Measurements from ENCODE around the gene GPR15LG. TPM values are rescaled to one million over a fixed set of nuclear protein-coding genes. Genes with fewer than 3 reads are reported as not detected.

Gene GPR15LG
- total RNA-seq, 1 experiment from 2014 or later = not detected

DNA sequence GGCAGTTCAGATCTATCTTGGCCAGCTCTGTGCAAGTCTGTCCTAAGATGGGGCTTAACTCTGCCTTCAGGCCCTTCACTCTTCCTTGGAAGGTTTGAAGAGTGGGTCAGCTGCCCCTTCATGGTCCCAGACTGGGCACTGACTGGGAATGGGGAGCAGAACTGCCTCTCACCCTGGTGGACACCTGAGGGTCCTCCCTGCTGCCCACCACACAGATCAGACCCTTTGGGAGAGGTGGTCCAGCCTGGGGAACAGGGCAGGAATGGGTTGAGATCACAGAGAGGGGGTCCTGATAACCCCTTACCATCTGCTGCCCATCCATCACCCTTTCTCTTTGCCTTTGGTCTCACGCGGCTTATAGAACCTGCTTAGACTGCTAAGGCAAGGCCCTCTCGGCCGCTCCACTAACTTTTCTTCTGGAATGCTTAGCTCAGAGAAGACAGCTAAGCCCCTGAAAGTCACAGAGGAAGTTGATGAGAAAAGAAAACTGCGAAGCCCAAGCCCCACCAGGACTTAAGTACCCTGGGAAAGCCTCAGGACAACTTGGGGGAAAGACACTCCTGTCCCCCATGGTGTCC is 20.3 kb downstream of the GPR15LG start:
- no peak overlapping the region for H3K27ac Mint-ChIP-seq (ENCODE audit: unreplicated experiment)
- intact Hi-C loops (cut with micrococcal nuclease; ENCODE audit: unreplicated experiment) = no loop called here
- H3K27me3 Mint-ChIP-seq (ENCODE audit: insufficient read depth, unreplicated experiment) = peaks cover 39% of the 10 kb centered on the region
- no peaks in the 10 kb centered on the region for H3K9me3 ChIP-seq
- H3K36me3 ChIP-seq (ENCODE audit: control insufficient read depth, insufficient read depth, low read length) = no peaks in the 10 kb centered on the region
- peak overlapping the region; percentile 31 for H3K4me3 ChIP-seq (ENCODE audit: low read depth, low read length)
- peaks cover 10% of the 10 kb centered on the region for H3K27me3 ChIP-seq (replicated peaks; ENCODE audit: control insufficient read depth, insufficient read depth, low read length)
- BruUV-seq (replicated peaks) = no TSS peak
- no peak for DNase-seq
- H3K4me3 Mint-ChIP-seq (ENCODE audit: unreplicated experiment) = peak overlapping the region; percentile 62
- H3K9me3 Mint-ChIP-seq (ENCODE audit: unreplicated experiment) = no peaks in the 10 kb centered on the region
- TF ChIP-seq CTCF (IDR thresholded peaks at IDR 0.05; ENCODE audit: insufficient read depth in 1 of 2, low read depth in 1 of 2, low read length in 1 of 2, severe bottlenecking in 1 of 2, unreplicated experiment in 1 of 2) = no peak
- POLR2A ChIA-PET = no interaction called here
- CTCF ChIA-PET = interaction anchor here (0.6 kb wide), 1 partner anchor 9 kb away, joined by 3 read pairs; no protein-coding TSS in a partner anchor
- no peaks in the 10 kb centered on the region for H3K4me1 Mint-ChIP-seq (ENCODE audit: low read depth, unreplicated experiment)
- H3K4me1 ChIP-seq = no peaks in the 10 kb centered on the region
- H3K36me3 Mint-ChIP-seq (ENCODE audit: insufficient read depth, unreplicated experiment) = no peaks in the 10 kb centered on the region

DNA sequence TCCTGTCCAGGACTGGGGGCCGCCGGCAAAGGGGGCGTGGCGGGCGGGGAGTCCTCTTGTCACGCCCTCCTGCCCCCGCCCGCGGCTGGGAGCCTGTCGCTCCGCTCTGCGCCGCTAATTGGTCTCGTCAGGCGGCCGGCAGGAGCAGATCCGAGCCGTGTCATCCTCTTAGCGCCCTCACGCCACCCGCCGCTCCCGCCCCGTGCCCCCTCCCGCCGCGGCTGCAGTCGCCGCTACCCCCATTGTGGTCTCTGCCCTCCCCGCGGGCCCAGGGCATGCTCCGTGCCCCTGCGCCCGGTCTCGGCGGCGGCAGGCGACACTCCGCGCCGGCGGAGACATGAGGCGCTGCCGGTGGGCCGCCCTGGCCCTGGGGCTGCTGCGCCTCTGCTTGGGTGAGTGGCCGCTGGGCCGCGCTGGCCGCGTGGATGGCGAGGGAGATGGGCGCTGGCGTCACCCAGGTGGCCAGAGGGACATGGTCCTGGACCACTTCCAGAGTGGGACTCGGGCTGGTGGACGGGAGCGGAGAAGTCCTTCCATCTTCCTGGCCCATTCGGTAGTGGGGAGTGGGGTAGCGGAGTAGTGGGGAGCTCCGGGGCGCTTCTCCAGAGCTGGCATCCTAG is 20.9 kb downstream of the GPR15LG start, which contains the start of gene CDHR1:
Gene CDHR1, plus strand, starts transcription at position 114 of the 620 bp plus-strand sequence. Its CDS starts 224 bp downstream, at position 338.
- no peak for TF ChIP-seq CTCF (IDR thresholded peaks at IDR 0.05; ENCODE audit: insufficient read depth in 1 of 2, low read depth in 1 of 2, low read length in 1 of 2, severe bottlenecking in 1 of 2, unreplicated experiment in 1 of 2)
- H3K27me3 ChIP-seq (replicated peaks; ENCODE audit: control insufficient read depth, insufficient read depth, low read length) = peaks cover 10% of the 10 kb centered on the region
- intact Hi-C loops (cut with micrococcal nuclease; ENCODE audit: unreplicated experiment) = no loop called here
- peak; percentile 25 to 41 for DNase-seq
- no peaks in the 10 kb centered on the region for H3K4me1 Mint-ChIP-seq (ENCODE audit: low read depth, unreplicated experiment)
- H3K4me3 ChIP-seq (ENCODE audit: low read depth, low read length) = peak within 1 kb of the TSS; percentile 31
- no peak within 1 kb of the TSS for H3K27ac Mint-ChIP-seq (ENCODE audit: unreplicated experiment)
- no TSS peak for BruUV-seq (replicated peaks)
- no peaks in the 10 kb centered on the region for H3K36me3 ChIP-seq (ENCODE audit: control insufficient read depth, insufficient read depth, low read length)
- H3K4me1 ChIP-seq = no peaks in the 10 kb centered on the region
- H3K4me3 Mint-ChIP-seq (ENCODE audit: unreplicated experiment) = peak within 1 kb of the TSS; percentile 62
- H3K9me3 Mint-ChIP-seq (ENCODE audit: unreplicated experiment) = no peaks in the 10 kb centered on the region
- POLR2A ChIA-PET = no interaction called here
- peaks cover 39% of the 10 kb centered on the region for H3K27me3 Mint-ChIP-seq (ENCODE audit: insufficient read depth, unreplicated experiment)
- no peaks in the 10 kb centered on the region for H3K9me3 ChIP-seq
- CTCF ChIA-PET = no interaction called here
- no peaks in the 10 kb centered on the region for H3K36me3 Mint-ChIP-seq (ENCODE audit: insufficient read depth, unreplicated experiment)

- intact Hi-C loops (cut with micrococcal nuclease; ENCODE audit: unreplicated experiment) = no loop called here
- no peak overlapping the region for H3K4me3 ChIP-seq (ENCODE audit: low read depth, low read length)
- POLR2A ChIA-PET = no interaction called here
- H3K27ac Mint-ChIP-seq (ENCODE audit: unreplicated experiment) = no peak overlapping the region
- DNase-seq = peak in 1 of 2 experiments; percentile 26
- H3K9me3 ChIP-seq = no peaks in the 10 kb centered on the region
- BruUV-seq (replicated peaks) = no TSS peak
- H3K9me3 Mint-ChIP-seq (ENCODE audit: unreplicated experiment) = no peaks in the 10 kb centered on the region
- CTCF ChIA-PET = no interaction called here
- H3K27me3 ChIP-seq (replicated peaks; ENCODE audit: control insufficient read depth, insufficient read depth, low read length) = peaks cover 10% of the 10 kb centered on the region
- peak overlapping the region; percentile 62 for H3K4me3 Mint-ChIP-seq (ENCODE audit: unreplicated experiment)
- no peaks in the 10 kb centered on the region for H3K36me3 ChIP-seq (ENCODE audit: control insufficient read depth, insufficient read depth, low read length)
- no peaks in the 10 kb centered on the region for H3K4me1 ChIP-seq
- no peaks in the 10 kb centered on the region for H3K36me3 Mint-ChIP-seq (ENCODE audit: insufficient read depth, unreplicated experiment)
- no peaks in the 10 kb centered on the region for H3K4me1 Mint-ChIP-seq (ENCODE audit: low read depth, unreplicated experiment)
- TF ChIP-seq CTCF (IDR thresholded peaks at IDR 0.05; ENCODE audit: insufficient read depth in 1 of 2, low read depth in 1 of 2, low read length in 1 of 2, severe bottlenecking in 1 of 2, unreplicated experiment in 1 of 2) = no peak
- peaks cover 41% of the 10 kb centered on the region for H3K27me3 Mint-ChIP-seq (ENCODE audit: insufficient read depth, unreplicated experiment)
Measured at GRCh38 chr10:84195044-84195830, 21.6 kb downstream of the GPR15LG start.
